GOT3 (cell line): ENCODE measurements around the gene LGR4.
"Not testable (repeated sequence)": the region's sequence is repeated elsewhere in the genome, so short reads cannot be mapped to it uniquely, and the experiment has no call there.

Source experiments
- DNase-seq: peaks from one replicate; lab custom pipeline; 2025; ENCODE audit warnings: mixed read lengths; lab: John Stamatoyannopoulos, UW

Gene LGR4

GRCh38 chr11:27459191-27459590 lies 13.4 kb downstream of the LGR4 start:
- DNase-seq = no peak

DNA sequence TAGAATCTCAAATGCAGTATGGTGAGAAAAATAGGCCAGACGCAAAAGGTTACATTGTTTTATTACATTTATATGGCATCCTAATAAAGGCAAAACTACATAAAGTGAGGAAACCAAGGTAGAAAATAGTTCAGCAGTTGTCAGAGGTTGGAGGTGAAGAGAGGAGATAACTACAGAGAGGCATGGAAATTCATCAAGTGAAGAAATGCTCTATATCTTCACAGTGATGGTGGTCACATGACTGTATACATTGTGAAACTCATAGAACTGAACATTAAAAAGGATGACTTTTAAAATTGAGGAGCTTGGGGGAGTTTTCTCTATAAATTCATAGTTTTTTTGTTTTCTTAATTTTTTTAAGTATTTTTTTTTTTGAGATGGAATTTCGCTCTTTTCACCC lies 14.4 kb downstream of the LGR4 start:
- no peak for DNase-seq

- DNase-seq = no peak
Observed at GRCh38 chr11:27456795-27457329, 15.7 kb downstream of the LGR4 start.

- DNase-seq = no peak
Observed at GRCh38 chr11:27456140-27456794, 16.3 kb downstream of the LGR4 start.

DNA sequence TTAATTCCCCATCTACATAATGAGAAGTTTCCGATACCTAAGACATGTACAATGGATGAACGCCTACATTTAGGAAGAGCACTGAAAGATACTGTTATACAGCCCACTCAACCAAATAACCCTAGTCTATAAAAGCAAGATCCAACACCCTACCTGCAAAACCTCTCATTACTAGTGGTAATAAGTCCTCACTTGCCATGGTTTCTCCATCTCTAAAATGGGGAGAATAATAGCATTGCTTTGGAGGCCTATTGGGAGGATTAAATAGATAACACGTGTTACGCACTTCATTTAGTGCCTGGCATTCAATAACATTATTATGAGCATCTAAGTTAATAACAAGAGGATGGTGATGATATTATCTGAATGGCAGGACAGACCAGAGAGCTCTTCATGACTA lies 16.9 kb downstream of the LGR4 start:
- no peak for DNase-seq

- DNase-seq = no peak
Observed at GRCh38 chr11:27453701-27454100, 18.9 kb downstream of the LGR4 start.

- no peak for DNase-seq
Observed at GRCh38 chr11:27452147-27452546, 20.4 kb downstream of the LGR4 start.

- no peak for DNase-seq
Observed at GRCh38 chr11:27451244-27451965, 21.2 kb downstream of the LGR4 start.

DNA sequence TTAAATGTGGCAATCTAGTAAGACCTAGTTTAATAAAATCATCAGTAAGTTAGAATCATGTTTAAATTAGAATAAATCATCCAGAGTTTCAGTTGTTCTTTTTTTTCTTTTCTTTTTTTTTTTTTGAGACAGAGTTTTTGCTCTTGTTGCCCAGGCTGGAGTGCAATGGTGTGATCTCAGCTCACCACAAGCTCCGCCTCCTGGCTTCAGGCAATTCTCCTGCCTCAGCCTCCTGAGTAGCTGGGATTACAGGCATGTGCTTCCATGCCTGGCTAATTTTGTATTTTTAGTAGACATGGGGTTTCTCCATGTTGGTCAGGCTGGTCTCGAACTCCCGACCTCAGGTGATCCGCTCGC lies 24.4 kb downstream of the LGR4 start:
- not testable (repeated sequence) for DNase-seq

DNA sequence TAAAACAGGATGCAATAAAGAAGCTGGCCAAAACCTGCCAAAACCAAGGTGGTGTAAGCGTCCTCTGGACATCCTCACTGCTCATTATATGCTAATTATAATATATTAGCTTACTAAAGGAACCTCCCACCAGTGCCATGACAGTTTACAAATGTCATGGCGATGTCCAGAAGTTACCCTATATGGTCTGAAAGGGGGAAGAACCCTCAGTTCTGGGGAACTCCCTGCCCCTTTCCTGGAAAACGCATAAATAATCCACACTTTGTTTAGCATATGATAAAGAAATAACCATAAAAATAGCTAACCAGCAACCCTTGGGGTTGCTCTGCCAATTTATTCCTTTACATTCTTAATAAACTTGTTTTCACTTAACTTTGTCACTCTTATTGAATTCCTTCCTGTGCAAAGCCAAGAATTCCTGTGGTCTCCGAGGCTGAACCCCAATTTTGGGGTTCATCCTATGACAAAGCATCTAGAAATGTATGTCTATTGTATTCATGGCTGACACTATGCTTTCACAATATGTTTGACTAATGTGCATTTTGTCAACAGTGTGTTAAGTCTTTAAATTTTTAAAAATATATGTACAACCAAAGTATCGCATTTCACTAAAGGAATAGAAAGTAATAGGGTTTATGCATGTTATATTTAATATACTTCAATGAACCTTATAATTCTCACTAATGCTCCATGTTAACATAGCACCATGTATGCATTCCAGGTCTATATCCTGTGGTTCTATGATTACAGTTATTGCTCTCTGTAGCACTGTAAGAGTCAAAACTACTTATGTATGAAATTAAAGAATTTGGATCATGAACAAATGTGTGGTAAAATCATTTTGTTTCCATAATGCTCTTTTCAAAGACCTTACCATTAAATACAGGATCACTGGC lies 25.1 kb downstream of the LGR4 start:
- DNase-seq = no peak

- no peak for DNase-seq
Observed at GRCh38 chr11:27445625-27446024, 27.0 kb downstream of the LGR4 start.

DNA sequence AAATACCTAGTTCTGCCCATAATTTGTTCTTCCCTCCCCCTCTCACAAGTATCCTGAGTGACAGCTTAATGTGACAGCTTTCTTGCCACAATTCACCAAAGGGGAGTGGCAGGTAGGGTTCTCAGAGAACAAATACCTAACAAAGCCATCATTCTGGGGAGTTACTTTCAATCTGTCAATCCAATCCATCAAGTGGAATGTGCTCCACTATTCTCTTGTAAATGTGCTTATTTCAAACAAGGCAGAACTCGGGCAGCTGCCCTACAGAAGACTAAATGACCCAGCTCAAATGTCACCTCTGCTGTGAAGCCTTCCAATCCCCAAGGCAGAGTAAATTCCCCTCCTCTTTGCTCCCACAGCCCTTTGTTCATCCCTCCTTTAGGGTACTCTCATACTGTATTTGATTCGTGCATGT lies 27.8 kb downstream of the LGR4 start:
- no peak for DNase-seq

GRCh38 chr11:27443746-27444507 lies 28.7 kb downstream of the LGR4 start:
- no peak for DNase-seq

DNA sequence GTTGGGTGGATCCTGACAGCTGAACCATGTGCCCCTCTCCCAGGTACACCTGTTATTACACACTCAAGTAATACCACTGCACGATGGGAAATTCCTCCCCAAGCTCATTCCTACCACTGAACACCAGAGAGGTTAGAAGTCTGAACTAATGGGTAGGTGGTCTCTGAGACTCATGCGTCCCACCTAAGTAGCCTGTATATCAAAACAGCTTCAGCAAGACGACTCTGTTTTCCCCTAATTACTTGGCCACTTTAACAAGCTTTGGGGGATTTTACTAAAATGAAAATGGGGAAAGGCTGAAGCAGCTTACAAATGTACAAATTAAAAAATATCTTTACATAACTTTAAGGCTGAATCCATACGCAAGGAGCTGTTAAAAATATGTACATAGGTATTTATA lies 29.4 kb downstream of the LGR4 start:
- no peak for DNase-seq

GRCh38 chr11:27440090-27440489 lies 32.5 kb downstream of the LGR4 start:
- DNase-seq = no peak

GRCh38 chr11:27438595-27438981 lies 34.0 kb downstream of the LGR4 start:
- no peak for DNase-seq

- DNase-seq = no peak
Observed at GRCh38 chr11:27437829-27438594, 34.6 kb downstream of the LGR4 start.

DNA sequence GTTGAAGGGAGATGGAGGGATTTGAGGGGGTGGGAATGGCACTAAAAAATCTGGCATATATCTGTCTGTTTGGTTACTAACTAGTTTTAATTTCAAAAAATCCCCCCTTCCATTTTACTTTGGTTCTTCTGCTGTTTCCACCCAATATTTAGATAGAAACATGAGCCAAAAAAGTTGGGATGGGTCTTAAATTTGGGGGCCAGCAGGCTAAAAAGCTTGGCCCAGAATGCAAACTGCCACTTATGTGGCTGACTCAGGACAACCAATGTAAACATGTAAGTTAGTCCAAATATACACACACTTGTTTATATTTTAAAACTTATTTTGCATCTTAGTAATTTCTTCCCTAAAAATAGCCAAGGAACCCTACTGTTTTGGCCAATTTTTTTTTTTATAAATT lies 35.7 kb downstream of the LGR4 start:
- DNase-seq = no peak

GRCh38 chr11:27433742-27434141 lies 38.8 kb downstream of the LGR4 start:
- DNase-seq = no peak

- no peak for DNase-seq
Observed at GRCh38 chr11:27431808-27432207, 40.8 kb downstream of the LGR4 start.

DNA sequence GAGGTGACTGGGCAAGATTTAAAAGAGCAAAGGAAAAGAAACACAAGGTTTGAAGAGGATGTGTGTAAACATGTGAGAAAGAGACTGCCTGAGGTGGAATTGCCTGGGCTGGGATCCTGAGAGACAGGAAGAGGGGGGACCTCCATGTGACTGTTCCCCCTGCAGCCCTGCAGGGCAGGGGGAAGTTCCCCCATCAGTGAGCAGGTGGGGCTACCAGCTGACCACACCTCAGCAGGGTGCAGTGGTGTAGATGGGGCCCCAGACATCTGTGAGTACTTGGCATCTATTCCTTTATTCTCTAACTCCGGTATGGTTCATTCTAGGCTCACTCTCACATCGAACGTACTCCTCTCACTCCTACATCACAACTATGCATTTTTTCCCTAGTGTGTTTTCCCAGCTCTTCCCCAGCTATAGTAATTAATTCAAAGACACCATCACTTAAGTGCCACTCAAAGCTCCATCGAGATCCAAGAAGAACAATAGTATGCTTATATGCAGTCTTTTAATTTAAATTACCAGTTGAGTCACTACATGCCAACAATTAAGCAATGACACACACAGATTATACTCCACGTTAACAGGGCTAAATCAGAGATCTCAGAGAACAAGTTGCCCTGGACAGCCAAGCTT lies 42.7 kb downstream of the LGR4 start:
- DNase-seq = no peak
